HuH-7 (cell line): Measurements from ENCODE around the gene REEP5.
A peak's percentile ranks its signal among the peaks of the same experiment; 100 is the strongest.
"Not testable (repeated sequence)": the region's sequence is repeated elsewhere in the genome, so short reads cannot be mapped to it uniquely, and the experiment has no call there.

Experiments used
- DNase-seq: peaks from one replicate; pipeline ENCODE4 v3.0.0; 2011; ENCODE audit warnings: low spot score

REEP5 gene

GRCh38 chr5:112933105-112933504, 11.1 kb upstream of the REEP5 start:
- DNase-seq, result no peak

- no peak for DNase-seq
These were observed 9.4 kb upstream of the REEP5 start for GRCh38 chr5:112931473-112931872.

GRCh38 chr5:112930082-112930344, 8.0 kb upstream of the REEP5 start:
- no peak for DNase-seq

- no peak for DNase-seq
These were observed 7.5 kb upstream of the REEP5 start for GRCh38 chr5:112929336-112930081.

- DNase-seq, result no peak
These were observed 2.0 kb upstream of the REEP5 start for GRCh38 chr5:112923988-112924387.

- DNase-seq, result no peak
These were observed 1.3 kb upstream of the REEP5 start for GRCh38 chr5:112923148-112923917.

GRCh38 chr5:112921026-112921832, 798 bp downstream of the REEP5 start:
- DNase-seq, result peak; percentile 68

GRCh38 chr5:112919972-112920371, 2.1 kb downstream of the REEP5 start:
- DNase-seq, result no peak

GRCh38 chr5:112918679-112919078, 3.3 kb downstream of the REEP5 start:
- no peak for DNase-seq

GRCh38 chr5:112918136-112918535, 3.9 kb downstream of the REEP5 start:
- no peak for DNase-seq

GRCh38 chr5:112917453-112917995, 4.5 kb downstream of the REEP5 start:
- DNase-seq, result peak; percentile 37

- no peak for DNase-seq
These were observed 6.2 kb downstream of the REEP5 start for GRCh38 chr5:112915831-112916230.

- DNase-seq, result no peak
These were observed 7.4 kb downstream of the REEP5 start for GRCh38 chr5:112914584-112914983.

GRCh38 chr5:112910529-112910928, 11.5 kb downstream of the REEP5 start:
- no peak for DNase-seq

- DNase-seq, result no peak
These were observed 13.2 kb downstream of the REEP5 start for GRCh38 chr5:112908854-112909253.

- no peak for DNase-seq
These were observed 14.8 kb downstream of the REEP5 start for GRCh38 chr5:112907166-112907631.

GRCh38 chr5:112906637-112907036, 15.4 kb downstream of the REEP5 start:
- no peak for DNase-seq

GRCh38 chr5:112904996-112905395, 17.0 kb downstream of the REEP5 start:
- DNase-seq, result not testable (repeated sequence)

- DNase-seq, result no peak
These were observed 19.5 kb downstream of the REEP5 start for GRCh38 chr5:112902561-112902960.

- DNase-seq, result no peak
These were observed 26.3 kb downstream of the REEP5 start for GRCh38 chr5:112895682-112896081.

- DNase-seq, result no peak
These were observed 29.3 kb downstream of the REEP5 start for GRCh38 chr5:112892776-112893175.

- DNase-seq, result not testable (repeated sequence)
These were observed 30.0 kb downstream of the REEP5 start for GRCh38 chr5:112892066-112892465.
